Activated CD4-positive, alpha-beta T cell treated with anti-CD3 and anti-CD28 coated beads, Interleukin-2, amount 10 ng/mL, durations not matched to agents 7 days and 5 days (primary cell): ENCODE measurements around the gene ELL3. TPM values are rescaled to one million over a fixed set of nuclear protein-coding genes. Genes with fewer than 3 reads are reported as not detected.
"Not testable (repeated sequence)": the region's sequence is repeated elsewhere in the genome, so short reads cannot be mapped to it uniquely, and the experiment has no call there.

Source experiments
- CTCF ChIA-PET: fragments of 350-600 bp; sonication (Branson Sonifier 250); formaldehyde crosslinking; loops from one replicate; lab custom pipeline; 2021; ENCODE audit warnings: antibody characterized with exemption; lab: Charles Lee
- POLR2A ChIA-PET: fragments of 350-600 bp; sonication (Branson Sonifier 250); formaldehyde crosslinking; loops from one replicate; lab custom pipeline; 2021; ENCODE audit warnings: antibody characterized with exemption; lab: Charles Lee
- DNase-seq: peaks from one replicate; pipeline ENCODE4 v3.0.0-alpha.2; 2020
- H3K27ac Mint-ChIP-seq: one replicate; pipeline ENCODE4 v1.8.0; 2021; ENCODE audit warnings: mild to moderate bottlenecking, moderate library complexity, mixed read lengths
- H3K27me3 Mint-ChIP-seq: one replicate; pipeline ENCODE4 v1.8.0; 2021; ENCODE audit warnings: mixed read lengths
- H3K36me3 Mint-ChIP-seq: one replicate; pipeline ENCODE4 v1.8.0; 2021; ENCODE audit warnings: low read depth, mixed read lengths
- H3K4me1 Mint-ChIP-seq: one replicate; pipeline ENCODE4 v1.8.0; 2021; ENCODE audit warnings: mixed read lengths
- H3K4me3 Mint-ChIP-seq: one replicate; pipeline ENCODE4 v1.8.0; 2021; ENCODE audit warnings: mild to moderate bottlenecking, moderate library complexity, mixed read lengths
- H3K9me3 Mint-ChIP-seq: one replicate; pipeline ENCODE4 v1.8.0; 2021; ENCODE audit warnings: mixed read lengths
- total RNA-seq, 2 experiments: library from RNA; stranded (reverse); gene quantifications; one replicate each; pipeline ENCODE4 v1.2.3, GENCODE V29; 2021

The ELL3 gene
- 1 to 10 TPM; 2.5 to 2.9 TPM for total RNA-seq

GRCh38 chr15:43776718-43777266, at the start of gene ELL3:
TSS of gene ELL3 (minus strand) at chr15:43776966. CDS start at chr15:43776901, 65 bp downstream.
- Mint-ChIP-seq H3K27me3 (peaks cover 3% of the 10 kb centered on the region), H3K4me3 (peak within 1 kb of the TSS; percentile 92)

DNA sequence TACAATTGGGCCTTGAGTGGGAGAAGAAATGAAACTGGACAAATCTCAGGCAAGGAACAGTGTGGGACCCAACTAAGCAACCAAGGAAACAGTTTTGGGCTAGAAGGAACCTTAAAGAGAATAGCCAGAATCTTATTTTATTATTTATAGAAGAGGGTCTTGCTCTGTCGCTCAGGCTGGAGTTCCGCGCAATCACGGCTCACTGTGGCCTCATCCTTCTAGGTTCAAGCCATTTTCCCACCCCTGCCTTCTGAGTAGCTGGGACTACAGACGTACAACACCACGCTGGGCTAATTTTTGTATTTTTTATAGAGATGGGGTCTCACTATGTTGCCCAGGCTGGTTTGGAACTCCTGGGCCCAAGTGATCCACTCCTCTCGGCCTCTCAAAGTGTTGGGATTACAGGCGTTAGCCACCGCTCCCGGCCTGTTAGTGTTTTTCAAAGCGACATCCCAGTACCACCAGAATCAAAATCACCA, 49.3 kb upstream of the ELL3 start:
- no peaks in the 10 kb centered on the region for H3K27me3 Mint-ChIP-seq
- peaks cover 65% of the 10 kb centered on the region for H3K4me1 Mint-ChIP-seq
- CTCF ChIA-PET, result no interaction called here
- H3K9me3 Mint-ChIP-seq, result peaks cover 2% of the 10 kb centered on the region
- peak overlapping the region; percentile 97 for H3K27ac Mint-ChIP-seq
- DNase-seq, result no peak
- POLR2A ChIA-PET, result no interaction called here
- peak overlapping the region; percentile 96 for H3K4me3 Mint-ChIP-seq
- peaks cover 47% of the 10 kb centered on the region for H3K36me3 Mint-ChIP-seq

More at GRCh38 chr15:43776718-43777266, at the start of gene ELL3:
- CTCF ChIA-PET, result interaction anchor here (1.0 to 2.5 kb wide), 6 partner anchors 9 to 31 kb away, joined by 3 to 8 read pairs (median 4); partner anchors contain the start of gene PDIA3
- peak; percentile 81 for DNase-seq
- no peaks in the 10 kb centered on the region for H3K9me3 Mint-ChIP-seq
- H3K36me3 Mint-ChIP-seq, result peaks cover 20% of the 10 kb centered on the region
- peak within 1 kb of the TSS; percentile 95 for H3K27ac Mint-ChIP-seq
- POLR2A ChIA-PET, result interaction anchor here (0.9 to 1.2 kb wide), 2 partner anchors 24 to 48 kb away, joined by 3 to 4 read pairs; partner anchors contain the start of genes HYPK and MFAP1
- H3K4me1 Mint-ChIP-seq, result peaks cover 36% of the 10 kb centered on the region

DNA sequence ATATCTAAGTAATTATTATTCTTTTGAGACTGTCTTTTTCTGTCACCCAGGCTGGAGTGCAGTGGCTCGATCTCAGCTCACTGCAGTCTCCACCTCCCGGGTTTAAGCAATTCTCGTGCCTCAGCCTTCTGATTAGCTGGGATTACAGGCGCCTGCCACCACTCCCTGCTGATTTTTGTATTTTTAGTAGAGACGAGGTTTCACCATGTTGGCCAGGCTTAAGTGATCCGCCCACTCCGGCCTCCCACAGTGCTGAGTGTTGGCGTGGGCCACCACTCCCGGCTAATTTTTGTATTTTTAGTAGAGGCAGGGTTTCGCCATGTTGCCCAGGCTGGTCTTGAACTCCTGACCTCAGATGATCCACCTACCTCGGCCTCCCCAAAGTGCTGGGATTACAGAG, 48.5 kb upstream of the ELL3 start:
- ChIA-PET POLR2A (interaction anchor here (0.5 to 1.1 kb wide), 3 partner anchors 12 to 49 kb away, joined by 3 to 6 read pairs (median 4); partner anchors contain the start of gene ELL3), CTCF (interaction anchor here (0.6 to 1.0 kb wide), 4 partner anchors 12 to 1768 kb away, joined by 3 to 6 read pairs (median 4); no protein-coding TSS in a partner anchor)
- H3K36me3 Mint-ChIP-seq, result peaks cover 42% of the 10 kb centered on the region
- not testable (repeated sequence) for DNase-seq, H3K9me3 Mint-ChIP-seq, H3K4me3 Mint-ChIP-seq, H3K27me3 Mint-ChIP-seq
- peak overlapping the region; percentile 97 for H3K27ac Mint-ChIP-seq
- peaks cover 60% of the 10 kb centered on the region for H3K4me1 Mint-ChIP-seq

DNA sequence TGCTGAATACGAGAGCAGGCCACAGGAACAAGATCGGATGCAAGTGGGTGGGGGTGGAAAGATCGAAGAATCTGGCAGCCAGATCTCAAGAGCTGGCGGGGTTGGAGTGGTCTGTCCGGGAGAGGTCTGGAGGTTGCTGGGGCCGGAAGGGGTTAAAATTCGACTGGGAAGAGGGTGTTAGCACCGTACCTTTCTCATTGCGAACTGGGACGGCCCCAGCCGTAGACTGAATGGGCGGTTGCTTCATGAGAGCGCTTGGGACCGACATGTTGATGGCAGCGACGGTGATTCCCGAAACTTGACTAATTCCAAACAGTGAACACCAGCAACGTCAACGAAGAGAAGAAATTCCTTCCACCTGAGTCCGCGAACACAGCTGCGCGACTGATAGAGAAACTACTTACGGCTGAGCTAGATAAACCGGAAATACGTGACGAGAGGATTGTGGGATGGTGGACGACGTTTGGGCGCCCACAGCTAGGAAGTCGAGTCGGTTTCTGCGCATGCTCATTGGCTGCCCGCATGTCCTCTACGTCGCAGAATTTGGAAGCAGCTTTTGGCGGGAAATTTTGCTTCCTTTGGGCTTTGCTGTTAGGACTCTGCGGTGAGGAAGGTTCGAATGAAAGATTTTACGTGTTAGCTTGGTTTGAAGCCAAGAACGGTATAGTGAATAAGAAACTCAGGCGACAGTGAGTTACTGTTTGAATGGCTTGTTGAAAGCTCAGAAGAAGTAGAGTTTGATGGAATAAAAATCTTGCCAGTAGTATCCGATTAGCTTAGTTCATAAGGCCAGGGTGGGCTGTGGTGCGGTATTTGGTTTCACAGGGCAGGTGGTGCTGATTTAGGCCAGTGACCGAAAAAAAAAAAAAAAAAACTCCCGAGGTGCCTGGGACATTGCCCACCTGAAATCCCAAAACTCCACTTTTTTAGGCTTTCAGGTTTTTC, 47.8 kb upstream of the ELL3 start, which contains the start of gene MFAP1:
Gene MFAP1 (minus strand): TSS at position 389 of the 945 bp plus-strand sequence. CDS start 121 bp downstream, at position 268.
- peaks cover 55% of the 10 kb centered on the region for H3K4me1 Mint-ChIP-seq
- peak; percentile 95 for DNase-seq
- ChIA-PET CTCF (interaction anchor here (0.6 to 1.0 kb wide), 4 partner anchors 12 to 1769 kb away, joined by 3 to 6 read pairs (median 4); no protein-coding TSS in a partner anchor), POLR2A (interaction anchor here (0.5 to 1.1 kb wide), 6 partner anchors 13 to 485 kb away, joined by 3 to 6 read pairs (median 4); partner anchors contain the start of genes ELL3, HYPK and SERINC4)
- H3K4me3 Mint-ChIP-seq, result peak within 1 kb of the TSS; percentile 91
- peaks cover 2% of the 10 kb centered on the region for H3K9me3 Mint-ChIP-seq
- peaks cover 36% of the 10 kb centered on the region for H3K36me3 Mint-ChIP-seq
- peak within 1 kb of the TSS; percentile 98 for H3K27ac Mint-ChIP-seq
- H3K27me3 Mint-ChIP-seq, result no peaks in the 10 kb centered on the region

- H3K4me1 Mint-ChIP-seq, result peaks cover 47% of the 10 kb centered on the region
- H3K27ac Mint-ChIP-seq, result peak overlapping the region; percentile 63
- CTCF ChIA-PET, result interaction anchor here (0.6 to 2.6 kb wide), 3 partner anchors 12 to 19 kb away, joined by 3 to 7 read pairs (median 3); no protein-coding TSS in a partner anchor
Observed at GRCh38 chr15:43821505-43821904, 44.7 kb upstream of the ELL3 start.

DNA sequence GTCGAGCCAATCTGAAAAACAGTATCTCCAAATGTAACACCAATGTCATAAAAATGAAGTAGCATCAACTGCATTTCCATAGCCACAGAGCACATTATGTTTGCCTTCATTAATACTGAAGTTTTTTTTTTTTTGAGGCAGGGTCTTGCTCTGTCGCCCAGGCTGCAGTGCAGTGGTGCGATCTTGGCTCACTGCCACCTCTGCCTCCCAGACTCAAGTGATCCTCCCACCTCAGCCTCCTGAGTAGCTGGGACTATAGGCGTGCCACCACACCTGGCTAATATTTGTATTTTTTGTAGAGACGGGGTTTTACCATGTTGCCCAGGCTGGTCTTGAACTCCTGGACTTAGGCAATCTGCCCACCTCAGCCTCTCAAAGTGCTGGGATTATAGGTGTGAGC, 38.3 kb upstream of the ELL3 start:
- H3K4me3 Mint-ChIP-seq, DNase-seq, H3K27me3 Mint-ChIP-seq, CTCF ChIA-PET, H3K9me3 Mint-ChIP-seq, POLR2A ChIA-PET: not testable (repeated sequence)
- Mint-ChIP-seq H3K4me1 (peaks cover 19% of the 10 kb centered on the region), H3K36me3 (peaks cover 46% of the 10 kb centered on the region), H3K27ac (peak overlapping the region; percentile 21)

More at GRCh38 chr15:43821505-43821904, 44.7 kb upstream of the ELL3 start:
- Mint-ChIP-seq H3K9me3 (peaks cover 2% of the 10 kb centered on the region), H3K4me3 (peak overlapping the region; percentile 33), H3K36me3 (peaks cover 24% of the 10 kb centered on the region), H3K27me3 (no peaks in the 10 kb centered on the region)
- no peak for DNase-seq
- POLR2A ChIA-PET, result interaction anchor here (0.6 kb wide), 1 partner anchor 26 kb away, joined by 5 read pairs; no protein-coding TSS in a partner anchor

DNA sequence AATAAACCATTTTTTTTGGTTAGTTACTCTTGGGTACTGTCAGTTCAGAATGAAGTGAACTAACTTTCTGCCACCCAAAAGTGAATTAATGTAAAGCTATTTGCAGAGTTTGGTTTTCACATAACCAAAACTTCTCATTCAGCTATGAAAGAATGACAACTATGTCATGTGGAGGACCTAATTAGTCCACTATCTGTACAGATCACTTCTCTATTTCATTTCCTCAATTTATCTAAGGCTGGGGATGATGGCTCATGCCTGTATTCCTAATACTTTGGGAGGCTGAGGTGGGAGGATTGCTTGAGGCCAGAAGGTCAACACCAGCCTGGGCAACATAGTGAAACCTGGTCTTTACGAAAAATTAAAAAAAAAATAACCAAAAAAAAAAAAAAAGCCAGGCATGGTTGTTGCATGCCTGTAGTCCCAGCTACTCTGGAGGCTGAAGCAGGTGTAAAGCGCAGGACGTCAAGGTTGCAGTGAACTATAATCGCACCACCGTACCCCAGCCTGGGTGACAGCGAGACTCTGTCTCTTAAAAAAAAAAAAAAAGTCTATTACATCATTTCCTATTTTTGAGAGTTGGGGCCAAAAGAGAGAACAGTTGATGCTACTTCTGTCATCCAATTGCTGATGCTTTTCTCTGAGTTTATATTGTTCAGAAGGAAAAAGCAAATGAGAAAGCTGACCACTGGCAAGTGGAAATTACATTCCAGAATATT, 32.4 kb upstream of the ELL3 start:
- Mint-ChIP-seq H3K27me3 (no peaks in the 10 kb centered on the region), H3K4me1 (peaks cover 12% of the 10 kb centered on the region), H3K4me3 (no peak overlapping the region), H3K9me3 (no peaks in the 10 kb centered on the region), H3K27ac (no peak overlapping the region), H3K36me3 (peaks cover 70% of the 10 kb centered on the region)
- ChIA-PET POLR2A (no interaction called here), CTCF (interaction anchor here (0.6 to 1.3 kb wide), 5 partner anchors 9 to 22 kb away, joined by 3 to 7 read pairs (median 3); partner anchors contain the start of genes HYPK and SERINC4)
- DNase-seq, result no peak

GRCh38 chr15:43808435-43808950, 31.7 kb upstream of the ELL3 start:
- Mint-ChIP-seq H3K4me1 (peaks cover 12% of the 10 kb centered on the region), H3K36me3 (peaks cover 66% of the 10 kb centered on the region), H3K4me3 (no peak overlapping the region), H3K27ac (no peak overlapping the region), H3K27me3 (no peaks in the 10 kb centered on the region), H3K9me3 (no peaks in the 10 kb centered on the region)
- DNase-seq, result no peak
- POLR2A ChIA-PET, result no interaction called here
- CTCF ChIA-PET, result no interaction called here

GRCh38 chr15:43802676-43803075, 25.9 kb upstream of the ELL3 start:
- H3K4me3 Mint-ChIP-seq, DNase-seq, H3K27me3 Mint-ChIP-seq, H3K27ac Mint-ChIP-seq, POLR2A ChIA-PET, H3K9me3 Mint-ChIP-seq: not testable (repeated sequence)
- Mint-ChIP-seq H3K4me1 (peaks cover 37% of the 10 kb centered on the region), H3K36me3 (peaks cover 66% of the 10 kb centered on the region)
- CTCF ChIA-PET, result interaction anchor here (1.3 kb wide), 1 partner anchor 19 kb away, joined by 3 read pairs; no protein-coding TSS in a partner anchor

DNA sequence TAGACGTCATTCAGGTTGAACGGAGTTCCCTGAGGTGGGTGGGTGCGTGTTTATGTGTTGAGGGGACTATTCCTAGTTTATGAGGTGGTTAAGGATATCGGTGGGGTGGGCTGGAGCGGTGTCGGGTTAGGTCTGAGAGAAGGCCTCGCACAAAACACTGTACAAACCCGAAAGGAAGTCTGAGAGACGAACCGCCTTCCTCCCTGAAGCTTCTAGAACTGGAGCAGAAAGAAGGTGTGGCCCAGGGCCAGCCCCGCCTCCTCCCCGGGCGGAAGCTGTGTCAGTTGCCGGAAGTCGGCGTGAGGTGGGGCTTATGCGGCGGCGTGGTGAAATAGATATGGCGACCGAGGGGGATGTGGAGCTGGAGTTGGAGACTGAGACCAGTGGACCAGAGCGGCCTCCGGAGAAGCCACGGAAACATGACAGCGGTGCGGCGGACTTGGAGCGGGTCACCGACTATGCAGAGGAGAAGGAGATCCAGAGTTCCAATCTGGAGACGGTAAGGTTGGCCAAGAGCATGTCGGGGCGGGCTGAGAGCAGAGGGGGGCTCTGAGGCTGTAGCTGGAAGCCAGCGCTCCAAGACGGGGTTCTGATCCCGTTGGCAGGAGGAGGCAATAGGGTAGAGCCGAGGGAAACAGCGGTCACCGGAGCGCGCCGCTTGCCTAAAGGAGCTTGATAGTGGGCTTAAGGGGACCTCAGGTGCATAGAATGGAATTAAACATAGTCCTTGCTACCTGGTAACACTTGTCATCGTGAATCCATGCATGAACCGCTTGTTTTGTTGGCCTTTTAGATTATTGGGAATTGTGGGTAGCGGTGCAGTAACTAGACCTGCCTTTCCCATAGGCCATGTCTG, 23.7 kb upstream of the ELL3 start, which contains the start of gene HYPK:
Gene HYPK (plus strand): TSS at position 314 of the 856 bp plus-strand sequence. CDS start 24 bp downstream, at position 338.
- H3K4me3 Mint-ChIP-seq, result peak within 1 kb of the TSS; percentile 99
- DNase-seq, result peak; percentile 94
- peaks cover 67% of the 10 kb centered on the region for H3K36me3 Mint-ChIP-seq
- H3K27ac Mint-ChIP-seq, result peak within 1 kb of the TSS; percentile 97
- ChIA-PET CTCF (interaction anchor here (0.9 to 1.1 kb wide), 5 partner anchors 9 to 30 kb away, joined by 3 to 6 read pairs (median 4); no protein-coding TSS in a partner anchor), POLR2A (interaction anchor here (1.0 to 1.9 kb wide), 3 partner anchors 24 to 28 kb away, joined by 3 to 5 read pairs (median 3); partner anchors contain the start of genes ELL3 and MFAP1)
- no peaks in the 10 kb centered on the region for H3K9me3 Mint-ChIP-seq
- H3K4me1 Mint-ChIP-seq, result peaks cover 52% of the 10 kb centered on the region
- no peaks in the 10 kb centered on the region for H3K27me3 Mint-ChIP-seq
